DOHH2 (cell line): ENCODE results near the gene PARP15.
"Not testable (repeated sequence)": the region's sequence is repeated elsewhere in the genome, so short reads cannot be mapped to it uniquely, and the experiment has no call there.

Experiments used
- H3F3A ChIP-seq: fragments of 200-600 bp; sonication (generic), shearing (Covaris generic); 2 replicates; pipeline ENCODE4 v1.6.0; 2016; ENCODE audit warnings: antibody characterized with exemption, mild to moderate bottlenecking; ENCODE audit not compliant: control insufficient read depth, insufficient read depth
- H3K27ac ChIP-seq: fragments of 200-600 bp; sonication (generic); 2 replicates; pipeline ENCODE4 v1.5.1; 2014; ENCODE audit warnings: low read depth, mild to moderate bottlenecking, low read length, moderate library complexity
- H3K27me3 ChIP-seq: fragments of 200-600 bp; sonication (generic); 2 replicates; pipeline ENCODE4 v1.6.1; 2014; ENCODE audit warnings: mild to moderate bottlenecking, low read length, mixed read lengths; ENCODE audit not compliant: control insufficient read depth
- H3K36me3 ChIP-seq: fragments of 200-600 bp; sonication (generic); 2 replicates; pipeline ENCODE4 v1.6.1; 2014; ENCODE audit warnings: mild to moderate bottlenecking, low read length, moderate library complexity, mixed read lengths; ENCODE audit not compliant: control insufficient read depth
- H3K4me1 ChIP-seq: fragments of 200-600 bp; sonication (generic); 2 replicates; pipeline ENCODE4 v1.6.1; 2014; ENCODE audit warnings: mild to moderate bottlenecking, low read length, mixed read lengths; ENCODE audit not compliant: control insufficient read depth
- H3K4me2 ChIP-seq: fragments of 200-600 bp; sonication (generic); 2 replicates; pipeline ENCODE4 v1.6.0; 2014; ENCODE audit warnings: mild to moderate bottlenecking, low read length, moderate library complexity
- H3K4me3 ChIP-seq: fragments of 200-600 bp; sonication (generic); 2 replicates; pipeline ENCODE4 v1.5.1; 2014; ENCODE audit warnings: mild to moderate bottlenecking, low read length, mixed read lengths
- H3K79me2 ChIP-seq: fragments of 200-600 bp; sonication (generic); 2 replicates; pipeline ENCODE4 v1.6.1; 2014; ENCODE audit warnings: mild to moderate bottlenecking, low read length, mixed read lengths; ENCODE audit not compliant: control insufficient read depth
- H3K9me2 ChIP-seq: fragments of 200-600 bp; sonication (generic); replicated peaks from 2 replicates; pipeline ENCODE4 v1.6.1; 2014; ENCODE audit warnings: mild to moderate bottlenecking, low read length, mixed read lengths; ENCODE audit not compliant: control insufficient read depth
- H3K9me3 ChIP-seq: fragments of 200-600 bp; sonication (generic); 2 replicates; pipeline ENCODE4 v1.6.1; 2014; ENCODE audit warnings: antibody characterized with exemption, low read length, mixed read lengths; ENCODE audit not compliant: control insufficient read depth, insufficient read depth
- H4K20me1 ChIP-seq: fragments of 200-600 bp; sonication (generic); 2 replicates; pipeline ENCODE4 v1.6.0; 2014; ENCODE audit warnings: low read depth, mild to moderate bottlenecking, antibody characterized with exemption, low read length, moderate library complexity; ENCODE audit not compliant: control insufficient read depth, insufficient read depth
- CTCF ChIP-seq: fragments of 200-600 bp; sonication (generic); IDR thresholded peaks from one replicate; pipeline ENCODE4 v1.5.1; 2014; ENCODE audit warnings: antibody characterized with exemption, mild to moderate bottlenecking, low read depth, low read length; ENCODE audit not compliant: poor library complexity, severe bottlenecking
- EZH2phosphoT487 ChIP-seq: fragments of 200-600 bp; sonication (generic); IDR thresholded peaks from 2 replicates; pipeline ENCODE4 v1.6.1; 2017; ENCODE audit warnings: borderline replicate concordance, mild to moderate bottlenecking, antibody characterized with exemption, low read length, moderate library complexity, mixed read lengths

Gene PARP15

DNA sequence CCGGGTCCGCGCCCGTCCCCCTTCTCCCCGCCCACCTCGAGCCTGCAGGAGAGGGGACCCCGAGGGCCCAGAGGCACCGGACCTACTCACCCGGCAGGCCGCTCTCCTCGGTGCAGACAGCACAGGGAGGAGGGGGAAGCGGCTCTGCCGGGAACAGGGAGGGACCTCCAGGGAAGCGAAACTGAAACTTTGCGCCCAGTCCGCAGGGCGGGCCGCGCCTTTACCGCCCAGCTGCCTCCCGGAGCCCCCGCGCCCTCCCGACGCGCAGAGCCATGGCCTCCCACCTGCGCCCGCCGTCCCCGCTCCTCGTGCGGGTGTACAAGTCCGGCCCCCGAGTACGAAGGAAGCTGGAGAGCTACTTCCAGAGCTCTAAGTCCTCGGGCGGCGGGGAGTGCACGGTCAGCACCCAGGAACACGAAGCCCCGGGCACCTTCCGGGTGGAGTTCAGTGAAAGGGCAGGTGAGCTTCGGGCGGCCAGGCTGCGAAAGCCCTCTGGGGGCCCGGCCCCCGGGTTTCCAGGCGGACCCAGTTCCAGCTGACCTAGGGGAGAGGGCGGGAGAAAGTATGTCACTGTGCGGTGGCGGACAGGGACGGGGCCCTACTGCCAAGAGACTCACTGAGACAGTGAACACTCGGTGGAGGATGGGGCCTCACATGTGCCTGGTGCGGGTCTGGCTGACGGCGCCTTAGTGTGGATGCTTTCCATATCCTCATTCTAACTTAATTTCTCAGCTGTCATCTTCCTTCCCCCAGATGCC lies 13.1 kb upstream of the PARP15 start, which contains the start of the genes DTX3L and PARP9:
DTX3L (plus strand) TSS at position 184 of the 758 bp plus-strand sequence; CDS start at position 273, 89 bp downstream.
PARP9 (minus strand) TSS at position 146 of the 758 bp plus-strand sequence. CDS start 4,680 bp downstream, outside the sequence.
- H3K79me2 ChIP-seq: no peaks in the 10 kb centered on the region
- no peak within 1 kb of the TSS for H3K27ac ChIP-seq
- peak within 1 kb of the TSS; percentile 77 for H3K4me3 ChIP-seq
- H3K9me3 ChIP-seq: no peaks in the 10 kb centered on the region
- H3K27me3 ChIP-seq: no peaks in the 10 kb centered on the region
- H3K9me2 ChIP-seq: no peaks in the 10 kb centered on the region
- H3K36me3 ChIP-seq: no peaks in the 10 kb centered on the region
- H3K4me1 ChIP-seq: peaks cover 23% of the 10 kb centered on the region
- peaks cover 6% of the 10 kb centered on the region; the same call in 1 of the 2 replicates for H3F3A ChIP-seq
- no peaks in the 10 kb centered on the region for H4K20me1 ChIP-seq
- H3K4me2 ChIP-seq: peak within 1 kb of the TSS; percentile 92
- TF ChIP-seq CTCF: no peak
- TF ChIP-seq EZH2phosphoT487: no peak

GRCh38 chr3:122568131-122568530 lies 9.3 kb upstream of the PARP15 start:
- not testable (repeated sequence) for H3K4me3 ChIP-seq, H3K27ac ChIP-seq, H3K27me3 ChIP-seq, H3F3A ChIP-seq, H3K36me3 ChIP-seq, H3K9me2 ChIP-seq, H3K4me2 ChIP-seq, H3K79me2 ChIP-seq, H3K9me3 ChIP-seq, H4K20me1 ChIP-seq
- peaks cover 28% of the 10 kb centered on the region for H3K4me1 ChIP-seq

DNA sequence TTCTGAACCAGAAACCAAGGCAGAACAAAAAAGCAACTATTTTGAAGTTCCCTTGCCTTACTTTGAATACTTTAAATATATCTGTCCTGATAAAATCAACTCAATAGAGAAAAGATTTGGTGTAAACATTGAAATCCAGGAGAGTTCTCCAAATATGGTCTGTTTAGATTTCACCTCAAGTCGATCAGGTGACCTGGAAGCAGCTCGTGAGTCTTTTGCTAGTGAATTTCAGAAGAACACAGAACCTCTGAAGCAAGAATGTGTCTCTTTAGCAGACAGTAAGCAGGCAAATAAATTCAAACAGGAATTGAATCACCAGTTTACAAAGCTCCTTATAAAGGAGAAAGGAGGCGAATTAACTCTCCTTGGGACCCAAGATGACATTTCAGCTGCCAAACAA lies 8.7 kb upstream of the PARP15 start:
- no peaks in the 10 kb centered on the region for H3K9me3 ChIP-seq
- no peaks in the 10 kb centered on the region for H3K9me2 ChIP-seq
- 0 out of 2 replicates have a peak, but pooled peaks cover 3% of the 10 kb centered on the region for H3F3A ChIP-seq
- H3K27me3 ChIP-seq: no peaks in the 10 kb centered on the region
- H3K36me3 ChIP-seq: no peaks in the 10 kb centered on the region
- H3K27ac ChIP-seq: no peak overlapping the region
- H3K4me1 ChIP-seq: peaks cover 28% of the 10 kb centered on the region
- no peak overlapping the region for H3K4me2 ChIP-seq
- H3K4me3 ChIP-seq: no peak overlapping the region
- no peaks in the 10 kb centered on the region for H3K79me2 ChIP-seq
- H4K20me1 ChIP-seq: no peaks in the 10 kb centered on the region
- TF ChIP-seq EZH2phosphoT487: no peak
- TF ChIP-seq CTCF: no peak

- Histone ChIP-seq H3K9me3 (no peaks in the 10 kb centered on the region), H3K27me3 (peaks cover 5% of the 10 kb centered on the region; the same call in 1 of the 2 replicates), H4K20me1 (no peaks in the 10 kb centered on the region), H3K27ac (no peak overlapping the region), H3K4me2 (peak overlapping the region; percentile 30), H3K9me2 (no peaks in the 10 kb centered on the region), H3F3A (peaks cover 8% of the 10 kb centered on the region; the same call in 1 of the 2 replicates), H3K4me1 (peaks cover 44% of the 10 kb centered on the region), H3K4me3 (no peak overlapping the region), H3K79me2 (no peaks in the 10 kb centered on the region), H3K36me3 (no peaks in the 10 kb centered on the region)
- TF ChIP-seq EZH2phosphoT487: no peak
- no peak for TF ChIP-seq CTCF
Measured at GRCh38 chr3:122572940-122573412, 4.5 kb upstream of the PARP15 start.
